DND-41 (cell line): ENCODE data around the gene BACH2.

ENCODE experiments used
- ATAC-seq: fragments of 200-7000 bp; cut with Tn5 transposase; 3 replicates; pipeline ENCODE4 v1.9.1; 2021; ENCODE audit warnings: low read depth; ENCODE audit not compliant: insufficient read depth
- DNase-seq: peaks from one replicate; pipeline ENCODE4 v3.0.0-alpha.2; 2020
- H2AFZ ChIP-seq: 2 replicates; pipeline ENCODE4 v1.6.0; 2012; ENCODE audit warnings: low read depth, low read length
- H3K27ac ChIP-seq: 2 replicates; pipeline ENCODE4 v1.5.1; 2012; ENCODE audit warnings: low read length, inconsistent platforms
- H3K27me3 ChIP-seq: fragments of 200-600 bp; sonication (generic); 2 replicates; pipeline ENCODE4 v1.6.0; 2012; ENCODE audit warnings: low read length, mild to moderate bottlenecking, inconsistent platforms; ENCODE audit not compliant: insufficient read depth, poor library complexity
- H3K36me3 ChIP-seq: 2 replicates; pipeline ENCODE4 v1.5.1; 2012; ENCODE audit warnings: low read length, inconsistent platforms; ENCODE audit not compliant: insufficient read depth
- H3K4me1 ChIP-seq: 2 replicates; pipeline ENCODE4 v1.5.1; 2012; ENCODE audit warnings: mild to moderate bottlenecking, low read length; ENCODE audit not compliant: insufficient read depth
- H3K4me2 ChIP-seq: 2 replicates; pipeline ENCODE4 v1.6.0; 2012; ENCODE audit warnings: mild to moderate bottlenecking, moderate library complexity, low read length, inconsistent platforms; ENCODE audit not compliant: insufficient read depth
- H3K4me3 ChIP-seq, 2 experiments: fragments of 200-600 bp in 1 of 2; shearing (Covaris generic) in 1 of 2; 2 replicates each; pipeline ENCODE4 v1.5.1; 2012 to 2016; ENCODE audit warnings: inconsistent platforms in 2 of 2, low read length in 2 of 2, mild to moderate bottlenecking in 2 of 2, low read depth in 1 of 2, moderate library complexity in 1 of 2
- H3K79me2 ChIP-seq: 2 replicates; pipeline ENCODE4 v1.6.0; 2012; ENCODE audit warnings: low read length, inconsistent platforms; ENCODE audit not compliant: insufficient read depth
- H3K9ac ChIP-seq: 2 replicates; pipeline ENCODE4 v1.6.0; 2012; ENCODE audit warnings: low read depth, mild to moderate bottlenecking, inconsistent platforms, low read length, moderate library complexity
- H3K9me3 ChIP-seq: 2 replicates; pipeline ENCODE4 v1.5.1; 2012; ENCODE audit warnings: low read length, moderate library complexity, mild to moderate bottlenecking, inconsistent platforms; ENCODE audit not compliant: insufficient read depth, severe bottlenecking
- H4K20me1 ChIP-seq: 2 replicates; pipeline ENCODE4 v1.6.0; 2012; ENCODE audit warnings: low read length; ENCODE audit not compliant: insufficient read depth
- CTCF ChIP-seq: IDR thresholded peaks from 2 replicates; pipeline ENCODE4 v1.5.1; 2012; ENCODE audit warnings: borderline replicate concordance, low read length, moderate library complexity, mild to moderate bottlenecking; ENCODE audit not compliant: poor library complexity, severe bottlenecking; ENCODE audit errors: extremely low read depth
- EZH2 ChIP-seq: IDR thresholded peaks from 3 replicates; pipeline ENCODE4 v1.6.1; 2012; ENCODE audit warnings: borderline replicate concordance, low read depth, mild to moderate bottlenecking, moderate library complexity, low read length, inconsistent platforms; ENCODE audit not compliant: severe bottlenecking

BACH2 gene

GRCh38 chr6:90227213-90227612, 69.4 kb downstream of the BACH2 start:
- Histone ChIP-seq H3K9ac (no peak overlapping the region), H3K36me3 (no peaks in the 10 kb centered on the region), H3K4me1 (peaks cover 8% of the 10 kb centered on the region), H2AFZ (no peak overlapping the region), H3K27ac (no peak overlapping the region), H3K9me3 (peaks cover 11% of the 10 kb centered on the region), H3K79me2 (no peaks in the 10 kb centered on the region), H4K20me1 (no peaks in the 10 kb centered on the region), H3K4me2 (no peak overlapping the region), H3K27me3 (no peaks in the 10 kb centered on the region), H3K4me3 (no peak overlapping the region)
- no peak for TF ChIP-seq CTCF
- TF ChIP-seq EZH2, result no peak
- DNase-seq (no peak), ATAC-seq (no peak)

GRCh38 chr6:90226257-90226656, 70.4 kb downstream of the BACH2 start:
- H3K9me3 ChIP-seq, result peaks cover 11% of the 10 kb centered on the region
- H3K4me3 ChIP-seq, result no peak overlapping the region
- no peaks in the 10 kb centered on the region for H4K20me1 ChIP-seq
- peaks cover 7% of the 10 kb centered on the region for H3K4me1 ChIP-seq
- TF ChIP-seq EZH2 (no peak), CTCF (no peak)
- no peak overlapping the region for H3K4me2 ChIP-seq
- H3K27ac ChIP-seq, result no peak overlapping the region
- no peaks in the 10 kb centered on the region for H3K27me3 ChIP-seq
- no peak overlapping the region for H2AFZ ChIP-seq
- H3K79me2 ChIP-seq, result no peaks in the 10 kb centered on the region
- no peak overlapping the region for H3K9ac ChIP-seq
- no peak for ATAC-seq
- H3K36me3 ChIP-seq, result no peaks in the 10 kb centered on the region
- no peak for DNase-seq

- no peaks in the 10 kb centered on the region for H3K36me3 ChIP-seq
- H3K79me2 ChIP-seq, result no peaks in the 10 kb centered on the region
- DNase-seq, result no peak
- TF ChIP-seq CTCF, result no peak
- TF ChIP-seq EZH2, result no peak
- H3K9ac ChIP-seq, result no peak overlapping the region
- H4K20me1 ChIP-seq, result no peaks in the 10 kb centered on the region
- H3K4me1 ChIP-seq, result peaks cover 11% of the 10 kb centered on the region
- H3K9me3 ChIP-seq, result peaks cover 11% of the 10 kb centered on the region
- no peaks in the 10 kb centered on the region for H3K27me3 ChIP-seq
- no peak overlapping the region for H3K4me3 ChIP-seq
- no peak for ATAC-seq
- H3K4me2 ChIP-seq, result no peak overlapping the region
- no peak overlapping the region for H2AFZ ChIP-seq
- H3K27ac ChIP-seq, result no peak overlapping the region
Observed at GRCh38 chr6:90224196-90224595, 72.4 kb downstream of the BACH2 start.

- Histone ChIP-seq H4K20me1 (no peaks in the 10 kb centered on the region), H3K9ac (no peak overlapping the region), H3K4me1 (peaks cover 26% of the 10 kb centered on the region), H3K27me3 (no peaks in the 10 kb centered on the region), H3K9me3 (peaks cover 11% of the 10 kb centered on the region), H3K27ac (no peak overlapping the region), H3K4me3 (no peak overlapping the region), H3K4me2 (no peak overlapping the region), H2AFZ (no peak overlapping the region), H3K79me2 (no peaks in the 10 kb centered on the region), H3K36me3 (no peaks in the 10 kb centered on the region)
- DNase-seq (no peak), ATAC-seq (no peak)
- TF ChIP-seq EZH2, result no peak
- no peak for TF ChIP-seq CTCF
Observed at GRCh38 chr6:90222724-90223198, 73.9 kb downstream of the BACH2 start.
